CD4-positive, alpha-beta T cell treated with Interleukin-6 at 100 ng/mL for 8 hours (primary cell): ENCODE data around the gene NDST3.

Experiments used
- DNase-seq: peaks from one replicate; pipeline ENCODE4 v3.0.0-alpha.2; 2020; ENCODE audit warnings: mixed read lengths, low spot score

Gene NDST3

GRCh38 chr4:118081434-118081833 lies 47.1 kb downstream of the NDST3 start:
- DNase-seq = no peak

- no peak for DNase-seq
Measured at GRCh38 chr4:118082182-118082581, 47.9 kb downstream of the NDST3 start.

DNA sequence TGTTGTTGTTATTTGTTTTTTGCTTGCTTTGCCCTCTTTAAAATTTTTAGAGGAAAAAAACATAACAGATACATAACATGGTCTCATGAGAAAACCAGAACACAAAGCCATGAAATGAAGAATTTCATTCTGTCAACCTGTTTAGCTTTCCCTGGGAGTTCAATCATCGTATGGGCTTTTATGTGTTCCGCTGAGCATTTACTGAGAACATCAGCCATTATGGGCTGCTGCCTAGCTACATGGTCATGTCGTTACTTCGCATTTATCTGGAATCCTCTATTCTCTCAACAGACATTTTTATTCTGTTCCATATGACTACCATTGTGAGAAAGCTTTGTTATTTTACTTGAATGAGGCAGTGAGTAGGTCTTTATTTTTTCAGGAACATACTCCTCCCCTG lies 51.4 kb downstream of the NDST3 start:
- DNase-seq = no peak

DNA sequence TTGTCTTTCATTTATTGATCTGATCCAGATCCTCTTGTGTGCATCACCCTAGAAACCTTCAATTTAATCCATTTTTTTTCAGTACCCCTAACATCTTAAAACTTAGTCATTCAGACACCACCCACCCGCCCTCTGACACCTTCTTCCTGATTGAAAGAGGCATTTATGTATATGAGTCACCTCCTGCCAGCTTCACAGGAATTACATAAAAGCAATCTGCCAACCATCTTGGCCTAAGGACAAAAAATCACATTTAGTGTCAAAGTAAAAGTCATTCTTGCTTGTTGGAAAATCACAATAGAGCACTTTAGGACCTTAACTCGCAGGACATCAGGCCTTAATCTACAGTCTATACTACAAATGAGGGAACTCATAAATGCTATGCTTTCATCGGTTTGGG lies 52.1 kb downstream of the NDST3 start:
- no peak for DNase-seq

DNA sequence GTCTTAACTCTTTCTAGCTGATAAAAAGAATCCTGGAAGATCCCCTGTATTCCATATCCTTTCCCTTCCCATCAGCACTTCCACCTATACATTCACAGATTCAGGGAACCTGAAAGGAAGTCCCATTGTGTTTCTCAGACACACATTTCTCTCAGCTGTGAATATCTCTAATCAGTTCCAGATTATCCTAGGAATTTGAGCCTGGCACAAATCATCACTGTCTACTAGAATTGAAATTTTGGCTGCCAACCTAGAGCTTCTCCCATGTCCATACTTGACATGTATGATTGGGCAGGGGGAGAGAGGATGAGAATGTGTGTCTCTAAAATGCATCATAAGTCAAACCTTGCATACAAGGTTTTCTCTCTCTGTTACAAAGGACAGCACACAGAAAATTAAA lies 53.1 kb downstream of the NDST3 start:
- DNase-seq = no peak

DNA sequence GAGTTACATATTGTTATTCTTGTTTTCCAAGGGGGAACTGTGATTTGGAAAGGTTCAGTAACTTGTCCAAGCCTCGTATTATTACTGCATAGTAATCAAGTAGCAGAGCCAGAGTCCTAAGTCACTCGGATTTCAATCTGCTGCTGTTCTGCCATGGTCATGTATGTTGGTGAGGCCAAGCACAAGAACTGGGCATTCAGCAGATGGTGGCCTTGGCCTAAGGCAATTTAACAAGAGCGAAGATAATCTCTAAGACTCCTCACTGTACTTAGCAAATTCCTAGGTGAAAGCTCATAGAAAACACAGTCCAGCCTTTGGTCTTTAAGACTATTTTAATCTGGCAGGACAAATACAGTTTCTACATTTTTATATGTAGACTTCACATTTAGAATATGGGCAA lies 64.8 kb downstream of the NDST3 start:
- DNase-seq = no peak

- DNase-seq = no peak
Measured at GRCh38 chr4:118102195-118102594, 67.9 kb downstream of the NDST3 start.

DNA sequence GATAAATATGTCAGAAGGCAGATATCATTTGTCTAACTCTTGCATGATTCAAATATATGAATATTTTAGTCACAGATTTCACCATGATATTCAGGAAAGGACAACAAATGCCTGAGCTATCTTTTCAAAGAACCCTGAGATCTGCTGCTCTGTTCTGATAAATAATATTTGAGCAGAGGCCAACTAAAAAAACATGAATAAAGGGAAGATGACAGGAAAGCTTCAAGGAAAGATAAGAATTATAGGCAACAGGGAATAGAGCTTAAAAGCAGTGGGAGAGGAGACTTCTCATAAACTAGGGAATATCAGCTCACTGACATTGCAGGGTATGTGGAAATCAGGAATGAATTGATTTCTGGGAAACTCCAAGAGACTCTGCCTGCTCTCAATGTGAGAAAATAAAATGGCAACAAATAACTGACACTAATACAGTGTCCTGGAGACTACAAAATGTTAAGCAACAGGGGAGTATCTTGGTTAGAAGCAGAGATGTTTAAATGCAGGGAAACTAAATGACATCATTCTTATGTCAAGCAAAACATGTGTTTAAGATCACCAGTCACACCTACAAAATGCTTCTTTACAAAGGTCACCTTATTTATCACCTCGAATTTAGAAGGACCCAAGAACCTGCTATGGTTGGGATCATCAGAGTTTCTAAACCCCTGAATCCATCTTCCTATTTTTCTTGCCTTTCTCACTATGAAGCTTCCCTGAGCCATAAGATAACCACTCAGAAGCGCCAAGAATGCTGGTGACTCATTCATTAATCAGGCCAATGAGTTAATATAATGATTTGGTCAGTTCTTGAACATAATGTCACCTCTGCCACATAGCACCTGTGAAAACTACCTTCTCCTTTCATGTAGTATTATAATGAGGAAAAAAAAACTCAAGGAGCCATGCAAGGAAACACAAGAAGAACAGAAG lies 78.1 kb downstream of the NDST3 start:
- DNase-seq = no peak

DNA sequence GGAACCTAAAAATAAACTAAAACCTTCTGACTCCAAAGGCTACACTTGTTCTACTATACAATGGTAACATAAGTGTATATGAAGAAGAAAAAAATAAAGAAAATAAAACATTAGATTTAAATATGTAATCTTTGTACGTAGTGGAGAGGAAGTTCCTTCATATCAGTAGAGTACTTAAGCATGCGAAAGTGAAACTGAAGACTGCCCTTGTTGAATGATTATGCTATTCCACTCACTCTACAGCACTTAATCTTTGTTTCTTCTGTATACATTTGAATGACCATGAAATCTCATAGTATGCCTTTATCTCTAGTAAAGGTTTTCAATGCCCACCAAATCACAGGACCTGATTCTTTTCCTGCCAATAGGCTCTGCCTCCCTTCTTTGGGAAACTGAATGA lies 78.9 kb downstream of the NDST3 start:
- DNase-seq = no peak

GRCh38 chr4:118114720-118115119 lies 80.4 kb downstream of the NDST3 start:
- no peak for DNase-seq

DNA sequence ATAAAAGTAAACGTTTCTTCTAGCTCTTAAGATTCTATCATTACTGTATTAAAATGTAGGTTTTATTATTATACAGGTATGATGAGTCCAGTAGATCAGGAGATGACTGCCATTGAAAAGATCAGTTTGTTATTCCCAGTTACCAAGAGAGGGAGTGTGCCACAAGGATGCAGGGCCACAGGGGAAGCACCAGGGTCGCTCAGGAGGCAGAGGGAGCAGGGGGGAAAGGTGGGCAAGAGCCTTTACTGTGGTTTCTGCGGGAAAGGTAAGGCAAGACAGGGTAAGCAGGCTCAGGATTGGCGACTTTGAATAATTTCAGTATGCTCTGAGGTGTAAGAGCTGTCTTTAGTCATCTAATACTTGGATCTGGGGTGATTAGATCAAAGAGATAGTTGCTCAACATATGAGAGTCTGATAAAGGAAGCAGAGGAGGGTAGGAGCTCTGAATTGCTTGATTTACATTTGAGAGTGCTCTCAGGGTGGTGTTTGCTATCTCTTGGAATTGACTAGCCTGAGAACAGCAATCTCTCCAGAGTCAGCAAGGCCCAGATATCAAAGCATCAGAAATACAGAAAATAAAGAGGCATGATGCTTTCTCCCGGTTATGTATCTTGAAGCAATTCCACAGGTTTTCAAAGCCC lies 86.0 kb downstream of the NDST3 start:
- no peak for DNase-seq

- DNase-seq = no peak
Measured at GRCh38 chr4:118124997-118125396, 90.7 kb downstream of the NDST3 start.

DNA sequence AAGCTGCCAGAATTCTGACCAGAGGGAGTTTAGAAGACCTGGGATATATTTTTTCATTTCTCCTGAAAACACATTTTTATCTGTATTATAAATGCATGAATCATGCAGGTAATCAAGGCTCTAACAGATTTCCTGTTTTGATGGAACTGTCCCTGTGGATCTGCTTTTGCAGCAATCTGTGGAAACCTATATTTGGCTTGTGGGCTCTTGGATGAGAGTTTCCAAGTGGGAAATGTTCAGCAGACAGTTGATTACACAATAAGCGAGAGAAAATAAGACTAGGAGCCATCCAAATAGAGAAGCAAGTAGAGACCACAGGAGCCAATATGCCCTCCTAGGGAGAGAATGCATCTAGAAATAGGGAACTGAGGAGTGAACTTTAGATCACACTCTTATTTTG lies 105.0 kb downstream of the NDST3 start:
- DNase-seq = no peak

DNA sequence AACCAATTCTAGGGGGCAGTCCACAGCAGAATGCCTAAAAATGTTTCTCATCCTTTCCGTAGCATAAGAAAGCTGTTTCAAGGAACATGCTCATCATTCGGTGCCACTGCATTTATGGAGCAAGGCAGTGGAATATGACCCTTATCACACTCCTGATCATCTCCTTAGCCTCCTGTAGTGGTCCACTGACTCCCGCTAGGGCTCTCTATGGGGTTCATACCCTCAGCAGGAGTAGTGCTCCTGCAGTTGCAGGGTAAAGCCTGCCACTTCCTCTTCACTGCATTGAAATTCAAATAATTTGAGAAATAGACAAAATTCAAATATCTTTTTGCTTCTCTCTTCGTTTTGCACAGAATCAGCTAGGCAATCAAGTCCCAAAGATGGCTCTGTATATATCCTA lies 107.0 kb downstream of the NDST3 start:
- DNase-seq = no peak

- no peak for DNase-seq
Measured at GRCh38 chr4:118154649-118155048, 120.4 kb downstream of the NDST3 start.

DNA sequence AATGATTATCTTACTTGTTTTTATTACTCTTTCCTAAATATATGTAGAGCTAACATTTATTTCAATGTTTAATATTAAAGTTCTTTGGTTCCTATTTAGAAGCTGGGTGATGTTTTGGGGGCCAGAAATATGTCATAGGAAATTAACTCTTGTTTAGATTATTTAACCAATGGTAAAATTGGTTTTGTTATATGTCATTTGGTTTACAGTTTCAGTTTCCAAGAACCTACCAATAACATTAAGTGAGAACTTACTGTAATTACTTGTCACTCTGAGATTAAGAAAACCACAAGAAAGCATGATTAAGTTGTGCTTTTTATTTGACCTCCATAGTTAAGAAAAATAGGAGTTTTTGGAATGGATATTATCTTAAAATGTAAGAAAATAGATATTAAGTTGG lies 121.2 kb downstream of the NDST3 start:
- no peak for DNase-seq

- DNase-seq = no peak
Measured at GRCh38 chr4:118158763-118159375, 124.6 kb downstream of the NDST3 start.

DNA sequence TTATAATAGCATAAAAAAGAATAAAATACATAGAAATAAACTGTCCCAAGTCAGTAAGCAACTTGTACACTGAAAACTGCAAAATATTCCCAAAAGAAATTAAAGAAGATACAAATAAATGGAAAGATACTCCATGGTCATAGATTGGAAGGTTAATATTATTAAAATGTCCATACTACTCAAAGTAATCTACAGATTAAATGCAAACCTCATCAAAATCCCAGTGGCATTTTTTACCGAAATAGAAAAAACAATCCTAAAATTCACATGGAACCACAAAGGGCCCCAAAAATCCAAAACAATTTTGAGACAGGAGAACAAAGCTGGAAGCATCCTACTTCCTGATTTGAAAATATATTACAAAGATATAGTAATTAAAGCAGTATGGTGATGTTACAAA lies 133.0 kb downstream of the NDST3 start:
- DNase-seq = no peak

GRCh38 chr4:118171381-118171780 lies 137.1 kb downstream of the NDST3 start:
- DNase-seq = no peak

- no peak for DNase-seq
Measured at GRCh38 chr4:118173126-118173525, 138.8 kb downstream of the NDST3 start.

DNA sequence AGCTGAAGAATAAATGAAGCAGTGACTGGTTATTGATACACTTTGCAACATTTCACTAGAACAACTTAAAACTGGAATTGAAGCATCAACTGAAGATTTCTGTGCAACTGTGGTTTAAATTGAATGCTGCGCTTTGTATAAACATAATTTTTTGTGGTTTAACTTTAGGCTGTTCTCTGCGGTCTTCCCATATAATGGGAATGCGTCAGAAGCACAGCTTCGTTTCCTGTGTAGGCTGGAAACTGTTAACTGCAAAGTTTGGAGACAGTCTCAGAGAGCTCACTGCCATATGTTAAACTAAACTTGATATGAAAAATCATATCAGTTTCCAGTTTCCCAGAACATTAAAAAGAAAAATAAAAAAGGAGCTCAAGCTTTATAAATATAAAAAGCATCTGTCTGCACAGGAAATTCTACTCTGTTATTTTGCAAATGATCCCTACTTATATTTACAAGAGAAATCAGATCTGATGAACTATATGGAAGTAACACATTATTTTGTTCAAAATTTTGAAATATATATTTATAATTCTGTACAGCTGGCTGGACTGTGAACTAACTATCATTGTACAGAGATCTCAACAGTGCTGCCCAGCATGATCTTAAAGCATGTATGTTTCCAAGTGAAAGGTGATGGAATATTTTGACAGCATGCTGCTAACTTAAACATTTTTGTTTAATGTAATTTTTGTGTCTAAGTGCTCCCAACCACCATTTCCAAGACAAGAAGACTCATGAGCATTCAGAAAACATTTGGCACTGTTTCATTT lies 139.9 kb downstream of the NDST3 start:
- DNase-seq = no peak

DNA sequence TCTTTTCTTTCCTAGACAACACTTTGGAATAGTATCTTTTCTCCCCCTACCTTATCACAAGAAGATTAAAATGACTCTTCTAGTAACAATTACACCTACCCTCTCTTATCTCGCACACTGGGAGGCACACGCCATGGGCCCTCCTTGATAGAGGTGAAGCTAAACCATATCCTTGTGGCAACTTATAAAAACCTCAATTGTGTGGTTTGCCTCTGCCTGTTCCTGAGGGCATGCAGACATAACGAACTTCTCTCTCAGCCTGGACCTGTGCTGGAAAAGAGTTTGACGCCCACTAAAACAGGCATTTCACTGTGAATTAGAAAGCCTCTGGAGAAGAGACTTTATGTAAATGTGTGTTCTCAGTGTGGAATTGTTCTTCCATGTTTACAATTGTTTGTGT lies 141.2 kb downstream of the NDST3 start:
- DNase-seq = no peak
